HUDEP-2 (cell line): Measurements from ENCODE around the gene PDLIM5.
"Not testable (repeated sequence)": the region's sequence is repeated elsewhere in the genome, so short reads cannot be mapped to it uniquely, and the experiment has no call there.

Experiments used
- DNase-seq, 76 experiments: peaks; one replicate each; lab custom pipeline; 2025; ENCODE audit not compliant: unreplicated experiment in 76 of 76; lab: John Stamatoyannopoulos, UW

Gene PDLIM5

DNA sequence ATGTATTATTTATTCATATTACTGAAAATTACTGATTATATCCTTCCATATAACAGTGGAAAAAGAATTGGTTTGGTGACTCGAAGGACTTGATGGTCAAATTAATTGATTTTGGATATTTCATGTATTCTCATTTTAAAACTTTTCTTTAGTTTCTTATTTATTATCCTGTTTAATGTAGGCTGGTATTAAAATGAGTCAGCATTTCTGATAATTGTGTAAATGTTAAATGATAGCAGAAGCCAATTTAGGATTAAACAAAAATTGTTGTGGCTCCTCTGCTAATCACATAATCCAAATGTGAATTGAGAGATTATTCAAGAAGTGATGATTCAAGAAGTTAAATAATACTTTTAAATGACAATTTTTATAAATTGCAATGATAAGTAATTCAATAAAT, 38.7 kb downstream of the PDLIM5 start:
- no peak for DNase-seq

DNA sequence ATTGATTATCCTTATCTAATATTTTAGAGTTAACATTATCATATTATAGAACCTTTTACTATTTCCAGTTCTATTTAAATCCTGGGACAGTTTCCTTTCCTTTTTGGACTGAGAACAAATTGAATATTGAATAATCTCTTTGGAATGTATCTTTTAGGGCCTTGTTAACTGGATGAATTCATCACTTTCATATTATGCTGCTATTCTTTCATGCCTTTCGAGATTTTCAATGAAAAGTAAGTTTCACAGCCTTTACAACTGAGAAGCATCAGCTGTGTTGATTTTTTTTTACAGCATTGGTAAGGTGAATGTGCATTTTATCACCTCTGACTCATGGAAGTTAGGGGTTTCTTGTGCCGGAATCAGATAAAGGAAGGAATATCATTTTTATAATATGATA, 39.6 kb downstream of the PDLIM5 start:
- no peak for DNase-seq

DNA sequence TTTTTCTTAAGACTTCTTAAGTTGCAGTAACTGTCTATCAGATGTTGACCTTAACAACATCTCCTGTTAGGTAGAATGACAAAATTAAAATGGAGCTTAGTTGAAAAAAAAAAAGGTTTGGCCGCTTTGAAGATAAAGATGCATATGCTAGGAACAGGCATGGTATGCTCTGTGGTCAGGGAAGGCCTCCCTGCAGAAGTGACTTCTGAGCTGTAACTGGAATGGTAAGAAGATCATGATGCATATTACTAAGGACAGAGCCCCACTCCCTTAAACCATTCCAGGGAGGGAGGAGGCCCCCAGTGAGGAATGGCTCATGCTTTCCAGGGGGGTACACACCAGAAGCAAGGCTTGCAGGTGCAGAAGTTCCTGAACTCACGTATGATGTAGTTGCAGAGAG, 43.7 kb downstream of the PDLIM5 start:
- DNase-seq, result no peak

DNA sequence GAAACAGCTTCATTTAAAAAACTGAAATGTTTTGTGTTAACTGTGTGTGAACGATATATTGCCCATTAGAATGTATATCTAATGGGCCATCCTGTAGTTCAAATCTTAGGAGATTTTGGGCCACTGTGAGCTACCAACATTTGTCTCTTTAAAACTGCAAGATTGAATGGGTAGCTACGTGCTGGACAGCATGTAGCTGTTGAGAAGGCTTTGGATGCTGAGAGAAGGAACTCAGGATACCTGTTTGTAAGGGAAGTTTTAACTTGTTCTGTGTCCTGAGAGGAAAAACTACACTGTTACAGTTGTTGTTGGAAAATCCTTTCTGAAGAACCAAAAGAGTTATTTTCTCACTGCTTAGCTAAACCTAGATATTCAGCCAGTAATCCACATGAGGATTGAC, 45.9 kb downstream of the PDLIM5 start:
- DNase-seq, result no peak

DNA sequence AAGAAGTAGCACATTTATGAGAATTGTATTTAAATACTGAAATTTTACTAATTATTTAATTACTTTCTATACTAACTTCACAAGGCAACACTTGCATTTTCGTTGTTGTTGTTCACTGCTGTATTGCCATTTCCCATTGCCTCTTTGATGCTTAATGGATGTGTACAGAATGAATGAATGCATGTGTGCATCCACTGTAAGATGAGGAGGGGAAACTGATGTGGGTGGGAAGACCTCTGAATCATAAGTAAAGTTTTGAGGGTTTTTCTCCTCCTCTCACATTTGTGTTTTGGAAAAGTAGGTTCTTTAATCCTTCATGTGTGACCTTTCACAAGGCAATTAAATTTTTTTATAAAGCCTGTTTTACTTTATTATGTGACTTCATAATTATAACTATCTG, 46.8 kb downstream of the PDLIM5 start:
- DNase-seq, result no peak

DNA sequence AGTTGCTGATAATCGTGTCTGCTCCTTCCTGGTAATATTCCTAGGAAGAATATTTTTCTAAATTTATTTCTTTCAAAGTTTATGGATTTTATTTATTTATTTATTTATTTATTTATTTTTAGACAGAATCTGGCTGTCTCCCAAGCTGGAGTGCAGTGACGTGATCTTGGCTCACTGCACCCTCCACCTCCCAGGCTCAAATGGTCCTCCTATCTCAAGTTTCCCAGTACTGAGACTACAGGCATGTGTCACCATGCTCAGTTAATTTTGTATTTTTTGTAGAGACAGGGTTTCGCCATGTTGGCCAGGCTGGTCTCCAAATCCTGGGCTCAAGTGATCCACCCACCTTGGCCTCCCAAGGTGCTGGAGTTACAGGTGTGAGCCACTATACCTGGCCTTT, 48.9 kb downstream of the PDLIM5 start:
- peak in 3 of 76 experiments; percentile 3 to 30 (median 27) for DNase-seq

DNA sequence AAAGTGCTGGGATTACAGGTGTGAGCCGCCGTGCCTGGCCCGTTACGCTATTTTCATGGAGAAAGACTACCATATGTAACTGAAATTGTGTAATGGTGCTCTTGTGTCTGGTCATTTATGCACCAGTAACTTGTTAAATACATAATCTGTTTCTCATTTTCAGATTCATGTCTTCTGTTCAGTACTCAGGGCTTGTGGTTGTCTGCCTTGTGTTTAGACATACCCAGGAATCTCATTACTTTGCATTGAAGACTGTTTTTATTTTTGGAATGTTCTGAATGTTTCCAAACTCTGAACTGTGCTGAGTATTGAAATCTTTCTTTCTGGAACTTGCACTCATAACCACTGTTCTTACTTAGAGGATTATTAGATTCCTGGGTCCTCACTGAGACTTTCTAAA, 52.8 kb downstream of the PDLIM5 start:
- DNase-seq, result no peak

DNA sequence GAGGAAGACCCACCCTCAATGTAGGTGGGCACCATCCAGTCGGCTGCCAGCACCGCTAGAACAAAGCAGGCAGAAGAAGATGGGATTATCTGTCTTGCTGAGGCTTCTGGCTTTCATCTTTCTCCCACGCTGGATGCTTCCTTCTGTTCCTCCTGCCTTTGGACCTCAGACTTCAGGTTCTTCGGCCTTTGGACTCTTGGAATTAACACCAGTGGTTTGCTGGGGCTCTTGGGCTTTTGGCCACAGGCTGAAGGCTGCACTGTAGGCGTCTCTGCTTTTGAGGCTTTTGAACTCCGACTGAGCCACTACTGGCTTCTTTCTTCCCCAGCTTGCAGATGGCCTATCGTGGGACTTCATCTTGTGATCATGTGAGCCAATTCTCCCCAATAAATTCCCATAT, 55.1 kb downstream of the PDLIM5 start:
- no peak for DNase-seq

DNA sequence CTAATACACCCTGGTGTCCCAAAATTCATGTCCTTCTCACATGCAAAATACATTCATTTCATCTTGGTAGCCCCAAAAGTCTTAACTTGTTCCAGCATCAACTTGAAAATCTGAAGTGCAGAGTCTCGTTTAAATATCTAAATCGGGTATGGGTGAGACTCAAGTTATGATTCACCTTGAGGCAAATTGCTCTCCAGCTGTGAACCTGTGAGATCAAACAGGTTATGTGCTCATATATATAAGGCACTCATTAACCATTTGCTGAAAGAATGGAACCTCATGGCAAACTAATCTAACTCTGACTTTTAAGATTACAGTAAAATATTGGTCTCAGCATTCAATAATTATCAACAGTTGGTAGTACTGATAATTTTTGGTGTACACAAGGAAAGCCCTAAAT, 55.5 kb downstream of the PDLIM5 start:
- no peak for DNase-seq

DNA sequence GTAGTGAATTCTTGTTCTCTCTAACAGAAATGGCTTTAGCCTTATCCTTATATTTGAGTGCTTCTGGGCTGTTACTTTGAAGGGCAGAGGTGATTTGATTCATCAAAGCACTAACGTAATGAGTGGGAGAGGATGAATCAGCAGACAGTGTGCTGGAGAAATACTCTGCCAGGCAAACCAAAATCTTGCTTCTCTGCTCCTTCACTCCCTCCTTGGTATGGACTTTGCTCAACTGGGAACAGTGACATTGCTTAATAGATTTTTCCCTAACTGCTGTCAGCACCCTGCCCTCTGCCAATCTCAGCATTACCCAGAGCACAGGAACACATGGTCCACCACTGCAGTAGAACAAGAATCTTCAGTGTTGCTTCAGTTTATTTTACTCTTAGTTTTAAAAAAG, 56.0 kb downstream of the PDLIM5 start:
- DNase-seq, result peak in 4 of 76 experiments; percentile 6 to 16 (median 12)

DNA sequence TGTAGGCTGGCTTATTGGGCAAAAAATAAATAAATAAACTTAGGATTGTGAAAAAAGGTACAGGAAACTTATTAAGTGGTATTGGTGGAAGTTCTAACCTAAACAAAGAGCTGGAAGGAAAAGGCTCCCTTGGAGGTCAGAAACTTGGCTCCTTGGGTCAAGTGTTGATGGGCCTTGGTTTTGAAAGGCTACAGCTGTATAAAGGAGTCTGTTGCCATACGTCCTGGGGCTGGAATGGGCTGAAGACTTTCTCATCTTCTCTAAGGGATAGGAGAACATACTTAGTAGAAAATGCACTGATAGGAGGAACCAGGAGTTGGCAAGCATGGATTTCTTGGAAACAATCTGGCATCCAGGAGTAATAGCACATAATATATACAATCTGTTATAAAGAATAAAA, 56.6 kb downstream of the PDLIM5 start:
- no peak for DNase-seq

DNA sequence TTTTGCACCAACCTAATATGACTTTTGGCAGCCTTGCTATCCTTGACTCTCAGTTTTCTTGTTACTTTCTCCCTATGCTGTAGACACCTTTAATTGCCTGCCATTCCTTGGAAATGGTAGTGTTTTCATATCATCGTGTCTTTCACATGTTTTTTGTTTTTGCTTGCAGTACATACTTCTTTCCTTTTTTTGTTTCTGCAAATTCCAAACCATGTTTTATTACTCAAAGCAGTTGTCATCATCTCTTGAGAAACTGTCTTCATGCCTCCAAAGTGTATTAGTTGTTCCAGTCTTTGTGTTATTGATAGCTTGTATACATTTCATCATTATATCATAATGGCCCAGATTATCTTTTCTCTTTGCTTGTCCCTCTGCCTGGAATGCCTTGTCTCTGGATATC, 57.1 kb downstream of the PDLIM5 start:
- DNase-seq, result no peak

DNA sequence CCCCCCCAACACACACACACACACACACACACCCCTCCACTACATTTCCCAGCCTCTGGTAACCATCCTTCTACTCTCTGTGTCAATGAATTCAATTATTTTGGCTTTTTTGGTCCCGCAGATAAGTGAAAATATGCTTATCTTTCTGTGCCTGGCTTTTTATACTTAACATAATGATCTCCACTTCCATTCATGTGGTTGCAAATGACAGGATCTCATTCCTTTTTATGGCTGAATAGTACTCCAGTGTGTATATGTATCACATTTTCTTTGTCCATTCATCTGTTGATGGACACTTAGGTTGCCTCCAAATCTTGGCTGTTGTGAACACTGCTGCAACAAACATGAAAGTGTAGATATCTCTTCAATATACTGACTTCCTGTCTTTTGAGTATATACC, 59.8 kb downstream of the PDLIM5 start:
- no peak for DNase-seq

DNA sequence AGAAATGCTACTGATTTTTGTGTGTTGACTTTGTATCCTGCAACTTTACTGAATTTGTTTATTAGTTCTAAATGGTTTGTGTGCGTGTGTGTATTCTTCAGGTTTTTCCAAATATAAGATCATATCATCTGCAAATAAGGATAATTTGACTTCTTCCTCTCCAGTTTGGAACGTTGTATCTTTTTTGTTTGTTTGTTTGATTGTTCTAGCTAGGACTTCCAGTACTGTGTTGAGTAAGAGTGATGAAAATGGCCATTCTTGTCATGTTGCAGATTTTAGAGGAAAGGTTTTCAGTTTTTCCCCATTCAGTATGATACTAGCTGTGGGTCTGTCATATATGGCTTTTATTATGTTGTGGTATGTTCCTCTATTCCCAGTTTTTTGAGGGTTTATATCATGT, 61.8 kb downstream of the PDLIM5 start:
- not testable (repeated sequence) for DNase-seq

DNA sequence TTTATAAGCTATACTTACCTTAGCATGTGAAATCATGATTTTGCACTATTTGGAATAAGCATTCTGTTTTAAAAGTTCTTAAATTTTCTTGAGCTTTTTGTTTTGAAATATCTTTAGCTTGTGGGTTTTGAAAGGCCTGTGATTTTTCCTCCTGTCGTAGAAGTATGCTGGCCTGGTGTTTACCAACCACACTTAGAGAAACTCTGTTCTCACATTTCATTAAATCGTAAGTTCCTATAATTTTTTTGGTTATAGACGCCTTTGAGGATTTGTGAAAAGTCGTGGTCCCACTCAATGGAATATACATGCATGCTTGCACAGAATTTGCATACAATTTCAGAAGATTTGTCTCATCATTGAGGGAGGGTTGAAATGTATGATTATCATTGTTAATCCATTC, 63.6 kb downstream of the PDLIM5 start:
- DNase-seq, result no peak

DNA sequence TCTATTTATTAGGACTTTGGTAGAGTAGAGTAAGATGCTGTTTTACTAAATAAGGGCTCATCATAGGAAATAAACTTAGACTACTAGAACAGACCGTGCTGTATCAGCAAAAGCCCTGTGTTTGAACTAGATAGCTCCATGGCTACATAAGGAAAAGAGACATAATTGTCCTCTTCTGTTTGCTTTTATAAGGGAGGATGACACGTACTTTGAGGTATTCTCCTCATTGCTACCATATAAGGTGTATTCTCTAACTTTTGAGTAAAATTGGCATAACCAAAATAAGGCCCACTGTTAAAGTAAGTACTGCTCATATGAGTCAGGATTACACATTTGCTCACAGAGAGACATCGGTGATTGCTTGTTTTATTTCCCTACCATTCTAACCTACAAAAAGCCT, 64.3 kb downstream of the PDLIM5 start:
- no peak for DNase-seq

DNA sequence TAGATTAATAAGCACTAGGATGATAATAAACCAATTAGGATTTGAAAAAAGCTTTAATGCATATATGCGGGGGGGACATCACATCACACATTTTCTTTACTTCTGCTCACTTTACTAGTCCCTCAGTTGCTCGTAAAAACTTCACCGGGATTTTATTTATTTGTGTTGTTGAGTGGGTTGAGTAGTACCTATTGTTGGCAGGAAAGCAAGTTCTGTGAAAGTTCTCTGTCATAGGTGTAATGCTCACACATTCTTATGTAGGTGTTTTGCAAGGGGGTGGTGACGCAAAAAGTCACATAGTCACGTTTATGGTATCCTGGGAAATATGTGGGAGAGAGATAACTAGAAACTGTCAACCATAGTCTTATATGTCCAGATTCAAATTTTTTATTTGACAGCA, 65.3 kb downstream of the PDLIM5 start:
- no peak for DNase-seq

DNA sequence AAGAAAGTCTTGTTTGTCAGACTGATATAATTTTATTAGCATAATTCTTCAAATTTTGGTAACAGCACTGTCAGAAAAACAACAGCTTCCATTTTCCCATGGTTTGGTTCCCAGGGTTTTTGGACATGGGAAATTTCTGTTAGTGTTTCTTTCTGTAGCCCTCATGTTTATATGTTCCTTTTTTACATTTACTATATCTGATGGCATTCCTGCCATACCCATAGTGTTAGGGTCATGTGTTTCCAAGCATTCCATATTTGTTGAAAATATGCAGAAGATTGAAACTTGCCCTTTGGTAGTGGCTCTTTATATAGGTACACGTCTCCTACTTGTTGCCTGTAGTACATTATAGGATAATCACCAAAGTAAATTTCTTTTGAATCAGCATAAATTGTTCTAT, 65.8 kb downstream of the PDLIM5 start:
- DNase-seq, result no peak

DNA sequence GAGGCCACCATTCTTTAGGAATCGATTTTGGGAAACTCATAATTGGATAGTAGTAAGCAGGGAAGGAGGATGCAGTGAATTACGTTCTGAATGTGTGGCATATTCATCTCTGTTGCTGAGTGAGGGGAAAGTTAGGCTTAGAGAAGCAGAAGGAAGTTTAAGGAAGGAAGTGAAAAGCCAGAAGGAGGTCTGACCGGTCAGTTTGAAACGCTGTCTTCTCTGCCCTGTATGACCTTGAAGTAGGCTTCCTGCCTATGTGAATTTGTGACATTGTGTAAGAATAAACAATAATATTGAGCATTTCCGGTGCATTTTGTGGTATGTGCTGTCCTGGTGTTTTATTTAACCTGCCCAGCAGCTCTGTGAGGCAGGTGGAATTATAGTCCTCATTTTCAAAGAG, 67.3 kb downstream of the PDLIM5 start:
- DNase-seq, result no peak

DNA sequence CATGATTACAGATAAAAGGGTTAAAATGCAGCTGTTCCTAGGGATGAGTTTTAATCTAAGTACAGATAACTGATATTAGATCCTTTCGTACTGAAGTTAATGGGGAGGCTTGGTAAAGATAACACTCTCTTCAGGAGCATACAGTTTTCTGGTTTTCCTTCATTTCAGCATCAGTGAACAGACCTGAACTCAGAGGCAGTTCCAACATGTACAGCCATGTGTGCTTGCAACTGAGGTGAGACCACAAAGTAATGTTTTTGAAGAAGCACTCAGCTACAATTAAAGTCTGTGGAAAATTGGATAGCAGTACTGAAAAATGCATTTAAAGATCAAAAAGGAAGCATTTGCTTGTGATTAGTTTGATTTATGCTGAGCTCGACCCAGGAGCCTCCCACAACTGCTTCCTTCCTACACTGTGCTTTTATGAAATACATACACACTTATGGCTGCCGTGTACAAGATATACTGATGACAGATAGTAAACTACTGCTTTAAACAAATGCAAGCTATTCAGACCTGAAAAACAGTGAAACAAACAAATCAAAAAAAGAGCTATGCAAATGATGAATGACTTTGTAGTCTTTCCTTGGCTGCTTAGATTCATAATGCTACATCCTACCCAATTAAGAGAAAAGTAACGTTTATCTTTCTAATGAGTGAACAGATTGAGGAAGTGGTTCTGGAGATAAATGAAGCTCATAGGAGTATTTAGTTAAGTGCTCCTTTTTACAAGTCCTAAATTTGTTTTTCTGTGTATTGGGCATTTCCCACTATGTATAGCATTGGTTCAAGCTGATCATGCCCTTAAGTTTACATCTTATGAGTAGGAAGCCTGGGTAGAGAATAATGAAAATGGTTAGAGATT, 68.4 kb downstream of the PDLIM5 start:
- DNase-seq, result no peak

DNA sequence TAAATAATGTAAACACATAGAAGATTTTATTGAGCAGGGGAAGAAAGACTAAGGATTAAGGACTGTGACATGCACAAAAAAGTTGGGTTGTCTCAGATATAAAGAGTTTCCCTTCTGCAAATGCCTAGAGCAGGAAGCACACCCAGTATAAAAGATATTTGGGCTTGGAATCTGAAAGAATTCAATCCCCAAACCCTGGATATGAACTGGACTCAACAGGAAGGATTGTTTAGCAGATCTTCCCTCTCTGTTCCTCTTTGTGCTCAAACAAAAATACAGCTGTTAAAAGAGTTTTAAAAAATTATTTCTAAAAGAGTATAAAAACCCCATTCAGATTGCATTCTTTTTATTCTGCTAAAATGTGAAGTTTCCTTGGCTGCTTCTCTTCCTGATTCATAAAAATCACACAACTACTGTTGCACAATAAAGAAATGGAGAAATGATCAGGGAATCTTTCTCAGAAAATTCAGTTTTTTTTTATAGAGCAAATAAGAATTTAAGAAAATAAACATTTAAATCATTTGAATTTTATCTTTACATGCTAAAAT, 71.4 kb downstream of the PDLIM5 start:
- DNase-seq, result no peak

DNA sequence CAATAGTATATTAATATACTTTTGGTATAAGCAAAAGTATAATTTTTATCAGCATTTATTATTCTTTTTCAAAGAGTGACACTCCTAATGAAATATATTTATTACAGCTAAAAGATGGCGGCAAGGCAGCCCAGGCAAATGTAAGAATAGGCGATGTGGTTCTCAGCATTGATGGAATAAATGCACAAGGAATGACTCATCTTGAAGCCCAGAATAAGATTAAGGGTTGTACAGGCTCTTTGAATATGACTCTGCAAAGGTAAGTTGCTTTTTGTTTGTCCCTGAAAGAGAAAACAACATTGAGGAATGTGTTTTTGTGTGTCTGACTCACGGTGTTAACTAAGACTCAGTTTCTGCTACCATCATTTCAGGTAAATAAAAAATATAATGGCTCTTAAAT, 71.9 kb downstream of the PDLIM5 start:
- no peak for DNase-seq
